ENCODE data around the gene SPINK8. TPM values are rescaled to one million over a fixed set of nuclear protein-coding genes. Genes with fewer than 3 reads are reported as not detected.
"Not testable (repeated sequence)": the region's sequence is repeated elsewhere in the genome, so short reads cannot be mapped to it uniquely, and the experiment has no call there.

Gene SPINK8
- polyA plus RNA-seq, 1 donor (not counting 4 experiments of a cell fraction or from before 2014, with no cell fraction given), result not detected

GRCh38 chr3:48334605-48335004 is 1.1 kb upstream of the SPINK8 start:
- FAIRE-seq, result no peak

GRCh38 chr3:48331706-48332435 is 1.6 kb downstream of the SPINK8 start:
- DNase-seq (ENCODE audit: low read depth, low spot score); dilution Hi-C loops (cut with MboI; ENCODE audit: extremely low pct_ligation_motif_present, low sequenced_read_pairs); H4K20me1 ChIP-seq (ENCODE audit: control insufficient read depth, extremely low read depth, insufficient read depth, low read length); FAIRE-seq; H3K36me3 ChIP-seq (ENCODE audit: control insufficient read depth in 2 of 2, extremely low read depth in 1 of 2, insufficient read depth in 2 of 2, low read length in 2 of 2); H3K27ac ChIP-seq (ENCODE audit: control insufficient read depth, insufficient read depth, low read length); H3K4me3 ChIP-seq (ENCODE audit: control insufficient read depth in 2 of 3, extremely low read depth in 1 of 3, insufficient read depth in 2 of 3, low read depth in 1 of 3, low read length in 3 of 3); H3K4me2 ChIP-seq (ENCODE audit: control insufficient read depth, extremely low read depth, insufficient read depth, low read depth, low read length); H3K9me1 ChIP-seq (ENCODE audit: control insufficient read depth, extremely low read depth, insufficient read depth, low read length); H3K79me2 ChIP-seq (ENCODE audit: control insufficient read depth, insufficient read depth, low read length); H2AFZ ChIP-seq (ENCODE audit: control insufficient read depth, low read length); H3K9ac ChIP-seq (ENCODE audit: control insufficient read depth, extremely low read depth, insufficient read depth, low read length); H3K9me3 ChIP-seq (ENCODE audit: control insufficient read depth, low read depth, low read length); H3K4me1 ChIP-seq (ENCODE audit: control insufficient read depth, extremely low read depth, insufficient read depth, low read length); H3K27me3 ChIP-seq (ENCODE audit: control insufficient read depth, extremely low read depth, insufficient read depth, low read length): not testable (repeated sequence)

More at GRCh38 chr3:48334605-48335004, 1.1 kb upstream of the SPINK8 start:
- no peak overlapping the region for H3K27ac ChIP-seq (ENCODE audit: control insufficient read depth, insufficient read depth, low read length)
- no peaks in the 10 kb centered on the region for H3K9me3 ChIP-seq (ENCODE audit: control insufficient read depth, low read depth, low read length)
- H3K4me3 ChIP-seq (ENCODE audit: control insufficient read depth in 2 of 3, extremely low read depth in 1 of 3, insufficient read depth in 2 of 3, low read depth in 1 of 3, low read length in 3 of 3), result no peak overlapping the region
- H3K27me3 ChIP-seq (ENCODE audit: control insufficient read depth, extremely low read depth, insufficient read depth, low read length), result no peaks in the 10 kb centered on the region
- H3K36me3 ChIP-seq (ENCODE audit: control insufficient read depth in 2 of 2, extremely low read depth in 1 of 2, insufficient read depth in 2 of 2, low read length in 2 of 2), result no peaks in the 10 kb centered on the region
- no peak overlapping the region for H2AFZ ChIP-seq (ENCODE audit: control insufficient read depth, low read length)
- H4K20me1 ChIP-seq (ENCODE audit: control insufficient read depth, extremely low read depth, insufficient read depth, low read length), result no peaks in the 10 kb centered on the region
- DNase-seq (ENCODE audit: low read depth, low spot score), result no peak
- dilution Hi-C loops (cut with MboI; ENCODE audit: extremely low pct_ligation_motif_present, low sequenced_read_pairs), result no loop called here
- no peak overlapping the region for H3K9ac ChIP-seq (ENCODE audit: control insufficient read depth, extremely low read depth, insufficient read depth, low read length)
- TF ChIP-seq EZH2 (IDR thresholded peaks at IDR 0.05; ENCODE audit: low read length), result no peak
- no peak for TF ChIP-seq CTCF (optimal IDR thresholded peaks at IDR 0.05 in 1 of 3, IDR thresholded peaks at IDR 0.05 in 1 of 3, conservative IDR thresholded peaks at IDR 0.05 in 1 of 3; ENCODE audit: extremely low read depth in 1 of 3, insufficient read depth in 2 of 3, low read length in 3 of 3)
- no peaks in the 10 kb centered on the region for H3K4me1 ChIP-seq (ENCODE audit: control insufficient read depth, extremely low read depth, insufficient read depth, low read length)
- no peaks in the 10 kb centered on the region for H3K9me1 ChIP-seq (ENCODE audit: control insufficient read depth, extremely low read depth, insufficient read depth, low read length)
- H3K79me2 ChIP-seq (ENCODE audit: control insufficient read depth, insufficient read depth, low read length), result no peaks in the 10 kb centered on the region
- no peak overlapping the region for H3K4me2 ChIP-seq (ENCODE audit: control insufficient read depth, extremely low read depth, insufficient read depth, low read depth, low read length)

GRCh38 chr3:48320996-48321395 is 12.5 kb downstream of the SPINK8 start:
- H3K79me2 ChIP-seq (ENCODE audit: control insufficient read depth, insufficient read depth, low read length), result no peaks in the 10 kb centered on the region
- H2AFZ ChIP-seq (ENCODE audit: control insufficient read depth, low read length), result no peak overlapping the region
- no peak for FAIRE-seq
- H3K4me3 ChIP-seq (ENCODE audit: control insufficient read depth in 2 of 3, extremely low read depth in 1 of 3, insufficient read depth in 2 of 3, low read depth in 1 of 3, low read length in 3 of 3), result no peak overlapping the region
- TF ChIP-seq CTCF (optimal IDR thresholded peaks at IDR 0.05 in 1 of 3, IDR thresholded peaks at IDR 0.05 in 1 of 3, conservative IDR thresholded peaks at IDR 0.05 in 1 of 3; ENCODE audit: extremely low read depth in 1 of 3, insufficient read depth in 2 of 3, low read length in 3 of 3) (no peak), EZH2 (IDR thresholded peaks at IDR 0.05; ENCODE audit: low read length) (no peak)
- H3K9ac ChIP-seq (ENCODE audit: control insufficient read depth, extremely low read depth, insufficient read depth, low read length), result no peak overlapping the region
- no peaks in the 10 kb centered on the region for H3K4me1 ChIP-seq (ENCODE audit: control insufficient read depth, extremely low read depth, insufficient read depth, low read length)
- H3K36me3 ChIP-seq (ENCODE audit: control insufficient read depth in 2 of 2, extremely low read depth in 1 of 2, insufficient read depth in 2 of 2, low read length in 2 of 2), result no peaks in the 10 kb centered on the region
- H3K4me2 ChIP-seq (ENCODE audit: control insufficient read depth, extremely low read depth, insufficient read depth, low read depth, low read length), result no peak overlapping the region
- DNase-seq (ENCODE audit: low read depth, low spot score), result no peak
- no peaks in the 10 kb centered on the region for H4K20me1 ChIP-seq (ENCODE audit: control insufficient read depth, extremely low read depth, insufficient read depth, low read length)
- no peaks in the 10 kb centered on the region for H3K27me3 ChIP-seq (ENCODE audit: control insufficient read depth, extremely low read depth, insufficient read depth, low read length)
- dilution Hi-C loops (cut with MboI; ENCODE audit: extremely low pct_ligation_motif_present, low sequenced_read_pairs), result no loop called here
- H3K9me1 ChIP-seq (ENCODE audit: control insufficient read depth, extremely low read depth, insufficient read depth, low read length), result no peaks in the 10 kb centered on the region
- H3K9me3 ChIP-seq (ENCODE audit: control insufficient read depth, low read depth, low read length), result no peaks in the 10 kb centered on the region
- no peak overlapping the region for H3K27ac ChIP-seq (ENCODE audit: control insufficient read depth, insufficient read depth, low read length)
